HG03066 (cell line): ENCODE results near the gene PLXNA4.
"Not testable (repeated sequence)": the region's sequence is repeated elsewhere in the genome, so short reads cannot be mapped to it uniquely, and the experiment has no call there.

Experiments used
- ATAC-seq: cut with Tn5 transposase; IDR thresholded peaks from one replicate; pipeline ENCODE4 v1.9.1; 2021; ENCODE audit warnings: low read depth; ENCODE audit not compliant: unreplicated experiment

PLXNA4 gene

GRCh38 chr7:132400561-132401142 is 175.6 kb downstream of the PLXNA4 start:
- no peak for ATAC-seq

DNA sequence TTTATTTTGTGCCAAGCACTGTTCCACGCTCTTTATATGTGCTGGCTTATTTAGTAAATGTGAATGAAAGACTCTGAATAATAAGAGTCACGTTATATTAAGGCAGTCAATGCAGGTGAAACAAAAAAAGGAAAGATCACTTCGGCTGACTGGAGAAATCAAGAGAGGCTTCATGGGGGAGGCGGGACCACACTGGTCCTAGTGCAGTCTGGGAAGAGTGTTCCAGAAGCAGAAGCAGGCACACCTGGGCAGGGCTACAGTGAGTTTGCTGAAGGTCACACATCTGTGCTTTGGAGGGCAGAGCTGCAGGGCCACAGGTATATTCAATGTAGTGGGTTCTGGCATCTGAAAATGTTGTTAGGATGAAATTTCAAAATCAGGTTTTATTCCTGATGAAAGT is 176.9 kb downstream of the PLXNA4 start:
- ATAC-seq = no peak

DNA sequence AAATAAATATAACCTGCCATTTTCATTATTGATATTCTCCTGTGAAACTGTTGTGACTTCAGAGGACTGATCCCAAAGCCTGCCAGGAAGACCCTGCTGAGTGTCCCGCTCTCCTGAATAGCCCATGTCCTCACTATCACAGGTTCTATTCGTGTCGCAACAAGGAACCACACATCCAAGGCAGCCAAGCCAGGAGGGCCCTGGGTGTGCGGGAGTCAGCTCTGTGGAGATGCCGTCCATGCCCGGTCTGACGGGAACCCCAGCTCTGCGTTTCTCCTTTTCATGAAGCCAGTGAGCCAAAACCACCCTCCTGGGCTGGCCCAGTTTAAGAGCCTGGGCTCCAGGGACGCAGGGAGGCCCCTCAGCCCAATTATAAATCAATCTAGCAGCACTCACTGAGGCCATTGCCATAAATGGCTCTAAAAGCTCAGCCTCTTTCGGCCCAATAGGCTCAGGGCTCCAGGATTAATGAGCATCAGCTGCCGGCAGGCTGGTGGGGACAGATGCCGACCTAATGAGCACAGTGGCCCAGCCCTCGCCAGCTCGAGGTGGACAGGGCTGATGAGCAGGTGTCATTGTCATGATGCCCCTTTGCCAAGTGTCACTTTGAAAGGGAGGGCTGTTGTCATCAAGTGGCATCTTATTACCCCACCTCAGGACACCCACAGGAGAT is 177.9 kb downstream of the PLXNA4 start:
- no peak for ATAC-seq

DNA sequence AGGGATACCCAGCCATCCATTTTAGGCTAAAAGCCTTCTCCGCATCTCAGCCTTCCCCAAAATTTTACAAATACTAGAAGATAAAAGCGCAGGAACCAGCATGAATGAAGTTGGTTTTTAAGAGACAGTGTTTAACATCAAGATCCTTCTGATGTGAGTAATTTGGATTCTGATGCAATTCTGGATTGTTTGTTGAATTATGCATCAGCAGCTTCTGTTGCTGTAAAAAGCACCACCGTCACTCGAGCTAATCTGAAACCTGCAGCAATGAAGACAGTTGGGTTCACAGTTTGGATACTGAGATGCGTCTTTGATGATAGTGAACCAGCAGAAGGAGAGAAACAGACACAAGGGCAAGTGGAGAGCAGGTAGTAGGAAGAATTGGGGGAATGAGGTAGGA is 179.2 kb downstream of the PLXNA4 start:
- ATAC-seq = no peak

DNA sequence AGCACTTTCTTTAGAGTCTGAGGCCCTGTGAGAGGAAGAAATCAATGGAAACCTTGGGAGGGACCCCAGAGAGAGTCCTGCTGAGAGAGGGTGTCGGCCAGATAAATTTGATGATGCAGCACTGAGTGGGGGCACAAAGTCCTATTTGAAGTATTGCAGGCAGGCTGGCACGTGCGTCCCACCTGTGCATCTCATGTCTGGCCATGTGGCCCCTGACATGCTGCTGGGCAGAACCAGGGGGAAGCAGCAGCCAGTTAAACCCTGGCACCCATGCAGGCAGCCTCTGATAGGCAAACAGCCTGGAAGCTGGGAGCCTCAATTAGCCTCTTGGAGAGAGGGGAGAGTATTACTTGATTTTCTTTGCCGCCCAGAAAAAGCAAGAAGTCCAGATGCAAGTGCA is 180.9 kb downstream of the PLXNA4 start:
- no peak for ATAC-seq

DNA sequence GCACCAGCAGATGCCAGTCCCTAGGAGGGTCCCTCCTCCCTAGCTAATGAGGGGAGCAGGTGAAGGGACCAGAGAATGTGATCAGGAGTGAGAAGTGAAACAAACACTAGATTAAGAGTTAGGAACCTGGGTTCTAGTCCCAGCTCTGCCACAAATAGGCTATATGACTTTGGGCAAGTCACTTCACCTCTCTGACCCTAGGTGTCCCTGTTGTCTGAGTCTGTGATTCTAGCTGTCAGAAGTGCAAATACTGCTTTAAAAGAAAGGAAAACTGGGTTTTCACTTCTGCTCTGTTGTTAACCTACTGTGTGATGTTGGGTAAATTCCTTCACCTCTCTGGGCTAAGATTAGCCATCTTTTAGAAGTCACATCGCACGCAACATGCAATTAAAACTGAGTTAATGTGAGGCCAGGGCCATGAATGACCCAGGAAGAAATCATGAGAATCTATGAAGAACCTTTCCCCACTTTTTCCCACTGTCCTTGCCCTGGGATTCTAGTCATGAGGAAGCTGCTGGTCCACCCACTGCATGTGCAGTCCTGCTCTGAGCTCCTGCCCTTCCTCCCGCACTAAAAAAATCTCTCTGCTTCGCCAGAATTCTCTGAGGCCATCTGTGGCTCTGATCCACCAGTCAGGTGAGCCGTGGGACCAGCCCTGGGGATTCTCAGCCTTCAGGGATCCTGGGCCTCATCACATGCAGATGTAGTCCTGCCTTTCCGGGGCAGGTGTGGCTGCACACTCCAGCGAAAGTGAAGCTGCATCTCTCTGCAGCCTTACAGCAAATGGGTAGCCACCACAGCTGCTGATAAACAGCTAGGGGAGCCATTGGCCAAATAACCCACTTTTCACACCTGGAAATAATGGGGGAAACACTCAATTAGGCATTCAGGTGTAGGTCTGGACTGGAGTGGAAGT is 181.7 kb downstream of the PLXNA4 start:
- no peak for ATAC-seq

GRCh38 chr7:132393789-132394261 is 182.4 kb downstream of the PLXNA4 start:
- no peak for ATAC-seq

- ATAC-seq = no peak
These were observed 183.6 kb downstream of the PLXNA4 start for GRCh38 chr7:132392713-132393112.

GRCh38 chr7:132390705-132391104 is 185.6 kb downstream of the PLXNA4 start:
- ATAC-seq = no peak

- not testable (repeated sequence) for ATAC-seq
These were observed 186.2 kb downstream of the PLXNA4 start for GRCh38 chr7:132390049-132390448.

GRCh38 chr7:132388688-132389087 is 187.6 kb downstream of the PLXNA4 start:
- ATAC-seq = no peak

- no peak for ATAC-seq
These were observed 188.7 kb downstream of the PLXNA4 start for GRCh38 chr7:132387596-132387995.

DNA sequence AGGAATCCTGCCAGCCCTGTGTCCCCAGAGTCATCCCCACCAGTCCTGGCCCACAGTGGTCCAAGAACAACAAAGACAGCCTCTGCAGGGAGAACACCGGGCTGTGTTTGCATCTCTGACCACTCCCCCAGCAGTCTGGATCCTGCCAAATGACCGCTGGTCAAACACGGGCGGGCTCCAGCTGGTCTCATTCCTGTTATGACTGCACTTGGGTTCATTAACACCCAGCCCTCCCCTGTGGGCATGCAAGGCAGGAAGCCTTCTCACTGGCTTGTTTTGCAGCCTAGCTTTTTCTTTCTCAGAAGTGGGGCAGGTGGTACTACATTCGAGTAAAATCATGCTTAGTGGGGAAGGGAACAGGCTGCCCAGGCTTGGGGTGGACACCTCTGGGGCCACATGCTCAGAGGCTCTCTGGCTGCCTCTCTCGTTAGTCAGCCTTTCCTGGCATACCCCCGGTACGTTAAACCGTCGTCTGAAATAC is 190.0 kb downstream of the PLXNA4 start:
- ATAC-seq = no peak

- no peak for ATAC-seq
These were observed 192.3 kb downstream of the PLXNA4 start for GRCh38 chr7:132383962-132384361.

DNA sequence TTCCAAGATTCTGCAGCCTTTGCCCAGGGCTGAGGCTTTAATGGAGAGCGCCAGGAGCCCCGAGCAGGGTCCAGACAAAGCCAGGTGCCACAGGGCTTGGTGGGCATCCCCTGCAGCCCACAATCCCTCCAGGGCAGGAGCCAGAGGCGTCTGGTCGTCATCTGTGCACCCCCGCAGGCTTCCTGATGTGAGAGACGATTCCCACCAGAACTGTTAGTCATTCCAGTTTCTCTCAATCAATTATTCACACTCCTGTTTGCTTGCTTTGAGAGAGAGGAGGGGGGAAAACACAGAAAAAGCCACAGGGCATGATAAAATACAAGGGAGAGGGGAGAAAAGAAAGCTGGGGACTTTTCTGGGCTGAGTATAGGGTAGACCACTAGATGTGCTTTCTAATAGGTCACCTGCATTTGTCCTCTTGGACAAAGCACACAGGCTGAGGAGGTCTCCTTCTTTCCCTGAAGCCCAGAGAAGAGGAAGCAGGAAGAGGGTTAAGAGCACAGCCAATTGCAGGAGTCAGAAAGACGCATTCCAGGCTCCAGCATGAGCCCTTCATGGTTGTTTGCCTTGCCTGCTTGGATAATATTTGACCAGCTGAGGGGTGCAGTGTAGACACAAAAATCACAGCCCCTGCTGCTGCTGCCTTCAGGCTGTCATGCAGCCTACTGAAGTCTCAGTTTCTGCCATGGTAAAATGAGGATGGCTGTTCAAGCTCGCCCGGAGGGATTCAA is 194.4 kb downstream of the PLXNA4 start:
- ATAC-seq = no peak

GRCh38 chr7:132380059-132380458 is 196.2 kb downstream of the PLXNA4 start:
- ATAC-seq = no peak

- ATAC-seq = no peak
These were observed 197.0 kb downstream of the PLXNA4 start for GRCh38 chr7:132379292-132379691.

DNA sequence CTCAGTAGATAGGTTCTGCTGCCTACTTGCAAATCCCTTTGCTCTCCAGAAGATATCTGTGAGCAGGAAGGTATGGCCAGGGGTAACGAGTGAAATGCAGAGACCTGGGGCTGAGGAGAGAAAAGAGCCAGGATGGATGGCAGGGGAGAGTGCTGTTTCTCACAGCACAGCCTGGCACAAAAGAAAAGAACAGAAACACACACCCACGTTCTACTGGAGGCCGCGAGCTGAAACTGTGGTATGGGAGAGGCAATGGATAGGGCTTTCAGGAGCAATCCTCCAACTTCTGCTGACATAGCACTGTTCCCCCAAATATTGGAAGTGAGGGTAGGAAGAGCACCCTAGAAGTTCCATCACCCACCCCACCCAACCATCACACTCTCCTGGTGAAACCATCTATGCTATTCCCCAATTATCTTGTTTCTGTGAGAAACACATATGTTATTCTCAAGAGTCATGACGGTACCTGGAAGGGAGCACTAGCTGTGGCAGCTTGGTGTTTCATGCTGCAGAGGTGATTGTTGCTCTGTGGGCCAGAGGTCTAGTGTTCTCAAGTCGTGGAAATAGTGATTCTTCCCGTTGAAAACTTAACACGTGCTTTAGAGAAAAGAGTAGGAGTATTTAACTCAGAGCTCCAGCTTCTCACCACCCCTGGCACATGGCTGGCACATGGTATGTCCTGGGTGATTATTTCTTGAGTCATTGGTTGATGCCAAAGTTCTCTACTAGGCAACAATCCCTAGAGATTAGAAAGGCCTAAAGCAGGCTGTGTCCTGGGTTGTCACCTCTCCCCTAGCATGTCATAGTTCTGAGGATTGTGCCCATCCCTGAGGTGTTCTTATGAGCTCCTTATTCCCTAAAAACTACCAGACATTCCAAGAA is 198.3 kb downstream of the PLXNA4 start:
- no peak for ATAC-seq

DNA sequence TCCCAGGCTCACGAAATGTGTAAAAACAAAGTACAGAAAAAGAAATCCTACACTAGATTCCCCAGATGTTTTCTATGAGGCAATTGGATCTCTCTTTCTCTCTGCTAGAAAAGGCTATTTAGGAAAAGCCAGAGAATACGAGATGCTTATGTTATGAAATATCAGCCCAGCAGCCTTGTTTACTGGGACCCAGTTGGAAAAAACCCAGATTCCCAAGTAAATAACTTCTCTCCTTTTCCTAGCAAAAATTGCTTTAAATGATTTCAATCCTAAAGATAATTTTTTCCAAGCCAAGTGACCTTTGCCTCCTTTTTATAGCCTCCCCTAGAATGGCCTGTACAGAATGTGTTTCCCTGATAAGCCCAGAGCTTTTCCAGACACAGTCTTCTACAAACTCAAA is 199.3 kb downstream of the PLXNA4 start:
- no peak for ATAC-seq
